Skeletal muscle satellite cell (primary cell): ENCODE measurements around the gene STEAP1.
A peak's percentile ranks its signal among the peaks of the same experiment; 100 is the strongest.
"Not testable (repeated sequence)": the region's sequence is repeated elsewhere in the genome, so short reads cannot be mapped to it uniquely, and the experiment has no call there.

Experiments
- H3K27me3 ChIP-seq: 2 replicates; pipeline ENCODE4 v1.7.0; 2013; ENCODE audit warnings: low read length; ENCODE audit not compliant: control insufficient read depth, insufficient read depth
- H3K36me3 ChIP-seq: 2 replicates; pipeline ENCODE4 v1.7.0; 2013; ENCODE audit warnings: mild to moderate bottlenecking, control low read depth, low read length; ENCODE audit not compliant: insufficient read depth
- H3K4me1 ChIP-seq: 2 replicates; pipeline ENCODE4 v1.7.0; 2013; ENCODE audit warnings: low read length; ENCODE audit not compliant: control insufficient read depth, insufficient read depth
- H3K4me2 ChIP-seq: 2 replicates; pipeline ENCODE4 v1.7.0; 2013; ENCODE audit warnings: mild to moderate bottlenecking, low read length
- H3K4me3 ChIP-seq: 2 replicates; pipeline ENCODE4 v1.7.0; 2013; ENCODE audit warnings: low read length
- H3K9ac ChIP-seq: 2 replicates; pipeline ENCODE4 v1.7.0; 2013; ENCODE audit warnings: mild to moderate bottlenecking, low read depth, low read length, moderate library complexity
- H3K9me3 ChIP-seq: replicated peaks from 2 replicates; pipeline ENCODE4 v1.7.0; 2013; ENCODE audit warnings: mild to moderate bottlenecking, control low read depth, low read length

The STEAP1 gene

GRCh38 chr7:90176195-90176594 is 21.9 kb downstream of the STEAP1 start:
- no peaks in the 10 kb centered on the region for H3K27me3 ChIP-seq
- no peak overlapping the region for H3K9ac ChIP-seq
- H3K36me3 ChIP-seq: no peaks in the 10 kb centered on the region

GRCh38 chr7:90178166-90178565 is 23.9 kb downstream of the STEAP1 start:
- H3K36me3 ChIP-seq: no peaks in the 10 kb centered on the region
- peak overlapping the region; percentile 42 for H3K4me3 ChIP-seq
- H3K4me1 ChIP-seq: peaks cover 38% of the 10 kb centered on the region
- peak overlapping the region; percentile 73 for H3K4me2 ChIP-seq
- no peaks in the 10 kb centered on the region for H3K9me3 ChIP-seq
- peak overlapping the region; percentile 56 for H3K9ac ChIP-seq
- no peaks in the 10 kb centered on the region for H3K27me3 ChIP-seq

More at GRCh38 chr7:90176195-90176594, 21.9 kb downstream of the STEAP1 start:
- Histone ChIP-seq H3K4me2 (no peak overlapping the region), H3K4me3 (no peak overlapping the region), H3K4me1 (peaks cover 43% of the 10 kb centered on the region), H3K9me3 (no peaks in the 10 kb centered on the region)

- H3K36me3 ChIP-seq: no peaks in the 10 kb centered on the region
- H3K4me2 ChIP-seq: peak overlapping the region; percentile 73
- no peaks in the 10 kb centered on the region for H3K9me3 ChIP-seq
- no peaks in the 10 kb centered on the region for H3K27me3 ChIP-seq
- peak overlapping the region; percentile 42 for H3K4me3 ChIP-seq
- H3K4me1 ChIP-seq: peaks cover 35% of the 10 kb centered on the region
- H3K9ac ChIP-seq: peak overlapping the region; percentile 57
Measured at GRCh38 chr7:90178679-90179278, 24.5 kb downstream of the STEAP1 start.

- Histone ChIP-seq H3K9ac (peak overlapping the region; percentile 57), H3K36me3 (no peaks in the 10 kb centered on the region), H3K4me2 (peak overlapping the region; percentile 34), H3K4me1 (peaks cover 35% of the 10 kb centered on the region), H3K27me3 (no peaks in the 10 kb centered on the region), H3K4me3 (no peak overlapping the region), H3K9me3 (no peaks in the 10 kb centered on the region)
Measured at GRCh38 chr7:90180011-90180585, 25.8 kb downstream of the STEAP1 start.

GRCh38 chr7:90180649-90181048 is 26.4 kb downstream of the STEAP1 start:
- Histone ChIP-seq H3K36me3 (no peaks in the 10 kb centered on the region), H3K9ac (peak overlapping the region; percentile 57), H3K4me1 (peaks cover 35% of the 10 kb centered on the region), H3K4me3 (no peak overlapping the region), H3K27me3 (no peaks in the 10 kb centered on the region), H3K4me2 (peak overlapping the region; percentile 34), H3K9me3 (no peaks in the 10 kb centered on the region)

GRCh38 chr7:90181485-90181884 is 27.2 kb downstream of the STEAP1 start:
- H3K4me2 ChIP-seq: no peak overlapping the region
- no peak overlapping the region for H3K4me3 ChIP-seq
- H3K9ac ChIP-seq: no peak overlapping the region
- no peaks in the 10 kb centered on the region for H3K9me3 ChIP-seq
- H3K4me1 ChIP-seq: peaks cover 35% of the 10 kb centered on the region
- no peaks in the 10 kb centered on the region for H3K27me3 ChIP-seq
- no peaks in the 10 kb centered on the region for H3K36me3 ChIP-seq

- not testable (repeated sequence) for H3K4me1 ChIP-seq, H3K4me2 ChIP-seq, H3K9ac ChIP-seq, H3K4me3 ChIP-seq, H3K9me3 ChIP-seq, H3K27me3 ChIP-seq, H3K36me3 ChIP-seq
Measured at GRCh38 chr7:90186290-90186689, 32.0 kb downstream of the STEAP1 start.

GRCh38 chr7:90187507-90188050 is 33.3 kb downstream of the STEAP1 start:
- Histone ChIP-seq H3K36me3 (no peaks in the 10 kb centered on the region), H3K4me2 (no peak overlapping the region), H3K4me1 (no peaks in the 10 kb centered on the region), H3K4me3 (no peak overlapping the region), H3K9me3 (no peaks in the 10 kb centered on the region), H3K27me3 (no peaks in the 10 kb centered on the region), H3K9ac (no peak overlapping the region)

- Histone ChIP-seq H3K4me1 (no peaks in the 10 kb centered on the region), H3K9ac (no peak overlapping the region), H3K4me3 (no peak overlapping the region), H3K27me3 (no peaks in the 10 kb centered on the region), H3K9me3 (no peaks in the 10 kb centered on the region), H3K4me2 (no peak overlapping the region), H3K36me3 (no peaks in the 10 kb centered on the region)
Measured at GRCh38 chr7:90188281-90188680, 34.0 kb downstream of the STEAP1 start.

GRCh38 chr7:90190995-90191394 is 36.7 kb downstream of the STEAP1 start:
- Histone ChIP-seq H3K36me3 (no peaks in the 10 kb centered on the region), H3K4me2 (no peak overlapping the region), H3K27me3 (no peaks in the 10 kb centered on the region), H3K4me1 (peaks cover 4% of the 10 kb centered on the region), H3K9me3 (no peaks in the 10 kb centered on the region), H3K9ac (no peak overlapping the region), H3K4me3 (no peak overlapping the region)

GRCh38 chr7:90191648-90192047 is 37.4 kb downstream of the STEAP1 start:
- Histone ChIP-seq H3K4me2 (no peak overlapping the region), H3K36me3 (no peaks in the 10 kb centered on the region), H3K9ac (no peak overlapping the region), H3K27me3 (no peaks in the 10 kb centered on the region), H3K4me3 (no peak overlapping the region), H3K9me3 (no peaks in the 10 kb centered on the region), H3K4me1 (peaks cover 4% of the 10 kb centered on the region)
